GM21515 (cell line): ENCODE results near the gene CAPN2.
A peak's percentile ranks its signal among the peaks of the same experiment; 100 is the strongest.

Experiments
- ATAC-seq: cut with Tn5 transposase; IDR thresholded peaks from one replicate; pipeline ENCODE4 v1.9.1; 2021; ENCODE audit not compliant: unreplicated experiment

Gene CAPN2

GRCh38 chr1:223712194-223712849 is at the start of gene CAPN2:
Gene CAPN2 (plus strand): TSS chr1:223712539. CDS start chr1:223712641, 102 bp downstream.
- peak; percentile 54 for ATAC-seq

- no peak for ATAC-seq
These were observed 49.4 kb upstream of the CAPN2 start for GRCh38 chr1:223662943-223663342.

GRCh38 chr1:223664106-223664505 is 48.2 kb upstream of the CAPN2 start:
- ATAC-seq = no peak

GRCh38 chr1:223665592-223666312 is 46.6 kb upstream of the CAPN2 start, which contains the start of gene CAPN8:
Gene CAPN8 (minus strand): TSS chr1:223665701. CDS start chr1:223665646, 55 bp downstream.
- ATAC-seq = no peak

- ATAC-seq = no peak
These were observed 44.7 kb upstream of the CAPN2 start for GRCh38 chr1:223667484-223668182.

- ATAC-seq = no peak
These were observed 43.1 kb upstream of the CAPN2 start for GRCh38 chr1:223669003-223669795.

GRCh38 chr1:223670458-223671159 is 41.7 kb upstream of the CAPN2 start:
- ATAC-seq = no peak

- ATAC-seq = no peak
These were observed 38.0 kb upstream of the CAPN2 start for GRCh38 chr1:223674119-223674890.

GRCh38 chr1:223678841-223679240 is 33.5 kb upstream of the CAPN2 start:
- ATAC-seq = no peak

GRCh38 chr1:223680188-223680587 is 32.2 kb upstream of the CAPN2 start:
- no peak for ATAC-seq

GRCh38 chr1:223682502-223682901 is 29.8 kb upstream of the CAPN2 start:
- no peak for ATAC-seq

- no peak for ATAC-seq
These were observed 28.5 kb upstream of the CAPN2 start for GRCh38 chr1:223683586-223684487.

GRCh38 chr1:223684488-223684792 is 27.9 kb upstream of the CAPN2 start:
- no peak for ATAC-seq

GRCh38 chr1:223691121-223691520 is 21.2 kb upstream of the CAPN2 start:
- ATAC-seq = no peak

- no peak for ATAC-seq
These were observed 17.3 kb upstream of the CAPN2 start for GRCh38 chr1:223695014-223695548.

GRCh38 chr1:223695941-223696340 is 16.4 kb upstream of the CAPN2 start:
- ATAC-seq = no peak

GRCh38 chr1:223700388-223700918 is 11.9 kb upstream of the CAPN2 start:
- no peak for ATAC-seq

- ATAC-seq = no peak
These were observed 11.2 kb upstream of the CAPN2 start for GRCh38 chr1:223700942-223701637.
